Endometrium (tissue), 2 donors: ENCODE data around the gene PPP1R9B.

Experiments
- FAIRE-seq: peaks from 2 replicates; lab custom pipeline; 2012; peaks lifted over from hg19 to GRCh38; lab: Jason Lieb, UNC
- donor health status: control.
- donor health status: control.

The PPP1R9B gene, protein sequence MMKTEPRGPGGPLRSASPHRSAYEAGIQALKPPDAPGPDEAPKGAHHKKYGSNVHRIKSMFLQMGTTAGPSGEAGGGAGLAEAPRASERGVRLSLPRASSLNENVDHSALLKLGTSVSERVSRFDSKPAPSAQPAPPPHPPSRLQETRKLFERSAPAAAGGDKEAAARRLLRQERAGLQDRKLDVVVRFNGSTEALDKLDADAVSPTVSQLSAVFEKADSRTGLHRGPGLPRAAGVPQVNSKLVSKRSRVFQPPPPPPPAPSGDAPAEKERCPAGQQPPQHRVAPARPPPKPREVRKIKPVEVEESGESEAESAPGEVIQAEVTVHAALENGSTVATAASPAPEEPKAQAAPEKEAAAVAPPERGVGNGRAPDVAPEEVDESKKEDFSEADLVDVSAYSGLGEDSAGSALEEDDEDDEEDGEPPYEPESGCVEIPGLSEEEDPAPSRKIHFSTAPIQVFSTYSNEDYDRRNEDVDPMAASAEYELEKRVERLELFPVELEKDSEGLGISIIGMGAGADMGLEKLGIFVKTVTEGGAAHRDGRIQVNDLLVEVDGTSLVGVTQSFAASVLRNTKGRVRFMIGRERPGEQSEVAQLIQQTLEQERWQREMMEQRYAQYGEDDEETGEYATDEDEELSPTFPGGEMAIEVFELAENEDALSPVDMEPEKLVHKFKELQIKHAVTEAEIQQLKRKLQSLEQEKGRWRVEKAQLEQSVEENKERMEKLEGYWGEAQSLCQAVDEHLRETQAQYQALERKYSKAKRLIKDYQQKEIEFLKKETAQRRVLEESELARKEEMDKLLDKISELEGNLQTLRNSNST

DNA sequence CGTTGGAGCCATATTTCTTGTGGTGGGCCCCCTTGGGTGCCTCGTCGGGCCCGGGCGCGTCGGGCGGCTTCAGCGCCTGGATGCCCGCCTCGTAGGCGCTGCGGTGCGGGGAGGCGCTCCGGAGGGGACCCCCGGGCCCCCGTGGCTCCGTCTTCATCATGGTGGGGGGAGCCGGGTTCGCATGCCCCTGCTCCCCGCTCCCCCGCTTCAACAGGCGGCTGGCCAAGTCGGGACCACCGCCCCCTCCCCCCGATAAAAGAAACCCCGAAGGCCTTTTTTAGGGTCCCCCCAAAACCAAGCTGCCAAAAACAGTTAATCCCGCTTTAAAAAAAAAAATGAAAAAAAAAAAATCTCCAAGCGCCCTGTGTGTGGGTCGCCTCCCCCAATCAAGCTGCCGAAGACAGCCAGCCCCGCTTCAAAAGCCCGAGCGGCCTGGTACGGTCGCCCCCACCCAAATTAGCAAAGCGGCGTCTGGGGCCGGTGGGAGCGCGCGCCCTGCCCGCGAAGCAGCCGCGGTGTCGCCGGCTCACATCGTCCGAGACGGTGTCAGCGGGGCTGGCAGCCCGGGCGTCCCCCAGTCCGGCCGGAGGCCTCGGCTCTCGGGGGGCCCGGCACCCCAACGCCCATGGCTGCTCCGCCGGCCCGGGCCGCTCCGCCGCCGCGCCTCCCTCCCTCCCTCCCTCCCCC lies at the start of gene PPP1R9B:
PPP1R9B (minus strand) TSS at position 324 of the 687 bp plus-strand sequence; CDS start at position 160, 164 bp downstream.
- FAIRE-seq, result no peak

DNA sequence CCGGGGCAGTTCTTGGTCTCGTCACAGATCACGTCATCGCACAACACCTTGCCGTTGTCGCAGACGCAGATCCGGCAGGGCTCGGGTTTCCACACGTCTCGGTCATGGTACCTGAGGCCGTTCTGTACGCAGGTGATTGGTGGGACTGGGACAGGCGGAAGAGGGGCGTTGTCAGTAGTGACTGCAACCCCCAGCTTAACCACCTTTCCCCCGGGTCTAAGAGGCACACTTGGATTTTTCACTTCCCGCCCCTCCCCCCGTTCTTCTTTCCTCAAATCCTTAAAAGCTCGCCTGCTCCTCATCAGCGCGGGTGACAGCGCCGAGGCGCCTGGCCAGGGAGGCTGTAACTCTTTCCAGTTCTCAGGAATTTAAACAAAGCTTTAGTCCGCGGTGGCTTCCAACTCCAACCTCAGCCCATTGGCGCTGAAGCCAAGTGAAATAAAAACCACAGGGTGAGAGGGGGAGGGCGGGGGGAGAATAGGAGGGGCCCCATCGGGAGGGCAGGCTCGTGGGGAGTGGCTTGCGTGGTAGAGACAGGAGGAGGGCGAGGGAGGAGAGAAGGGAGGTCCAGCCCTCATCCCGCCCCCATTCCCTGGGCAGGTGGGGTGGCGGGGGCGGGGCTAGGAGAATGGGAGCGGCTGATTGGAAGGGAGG lies 49.5 kb upstream of the PPP1R9B start:
- FAIRE-seq, result peak; percentile 23

DNA sequence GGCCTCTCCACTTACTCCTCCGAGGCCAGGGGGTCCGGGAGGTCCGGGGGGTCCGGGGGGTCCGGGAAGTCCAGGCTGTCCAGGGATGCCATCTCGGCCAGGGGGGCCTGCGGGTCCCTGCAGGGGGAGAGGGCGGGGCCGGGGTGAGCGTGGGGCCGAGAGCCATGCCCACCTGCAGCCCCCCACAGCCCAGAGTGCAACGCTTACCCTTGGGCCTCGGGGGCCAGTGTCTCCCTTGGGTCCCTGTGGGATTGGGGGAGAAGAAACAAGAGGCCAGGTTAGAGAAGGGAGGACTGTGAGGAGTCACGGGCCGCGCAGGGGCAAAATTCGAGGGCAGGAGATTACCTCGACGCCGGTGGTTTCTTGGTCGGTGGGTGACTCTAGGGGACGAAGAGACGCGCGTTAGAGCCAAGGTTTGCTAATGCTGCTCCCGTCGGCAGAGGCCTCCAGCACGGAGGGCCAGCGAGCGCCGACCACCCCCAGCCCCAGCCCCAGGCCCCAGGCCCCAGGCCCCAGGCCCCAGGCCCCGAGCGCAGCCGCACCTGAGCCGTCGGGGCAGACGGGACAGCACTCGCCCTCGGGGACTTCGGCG lies 48.8 kb upstream of the PPP1R9B start:
- FAIRE-seq, result no peak

DNA sequence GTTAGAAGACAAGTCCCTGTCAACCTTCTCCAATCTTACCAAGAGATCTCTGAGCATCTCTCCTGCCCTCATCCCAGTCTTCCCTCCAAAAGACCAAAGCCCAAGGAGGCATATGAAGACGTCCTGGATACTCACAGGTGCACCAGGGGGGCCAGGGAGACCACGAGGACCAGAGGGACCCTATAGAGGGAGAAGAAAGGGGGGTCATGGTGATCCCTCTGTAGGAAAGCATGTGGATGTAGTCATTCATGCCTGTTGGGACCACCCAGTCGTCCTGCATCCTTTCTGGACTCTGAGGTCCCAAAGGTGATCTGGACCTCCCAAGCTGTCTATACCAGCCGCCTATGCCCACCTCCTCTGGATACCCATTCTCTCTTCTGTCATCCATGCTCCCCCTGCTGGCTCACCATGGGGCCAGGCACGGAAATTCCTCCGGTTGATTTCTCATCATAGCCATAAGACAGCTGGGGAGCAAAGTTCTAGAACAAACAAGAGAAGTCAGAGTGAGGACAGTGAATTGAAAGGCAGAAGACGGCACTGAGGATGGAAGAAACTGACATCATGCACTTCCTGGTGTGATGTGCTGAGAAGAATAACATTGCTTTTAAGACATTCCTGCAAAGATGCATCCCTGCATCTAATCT lies 47.7 kb upstream of the PPP1R9B start:
- no peak for FAIRE-seq

DNA sequence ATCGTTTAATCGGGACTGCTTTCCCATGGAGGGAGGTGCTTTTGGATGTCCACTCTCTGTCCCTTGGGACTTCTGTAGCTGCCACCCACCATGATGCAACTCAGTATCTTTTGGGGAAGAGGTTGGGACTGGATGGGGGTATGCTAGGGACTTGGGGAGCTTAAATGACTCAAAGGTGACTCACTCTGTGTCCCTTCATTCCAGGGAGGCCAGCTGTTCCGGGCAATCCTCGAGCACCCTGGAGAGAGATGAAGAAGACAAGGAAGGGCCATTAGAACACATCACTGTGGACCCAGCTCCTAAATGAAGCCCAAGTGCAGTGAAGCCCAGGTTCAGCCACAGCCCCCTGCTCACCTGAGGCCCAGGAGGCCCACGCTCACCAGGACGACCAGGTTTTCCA lies 46.3 kb upstream of the PPP1R9B start:
- no peak for FAIRE-seq

DNA sequence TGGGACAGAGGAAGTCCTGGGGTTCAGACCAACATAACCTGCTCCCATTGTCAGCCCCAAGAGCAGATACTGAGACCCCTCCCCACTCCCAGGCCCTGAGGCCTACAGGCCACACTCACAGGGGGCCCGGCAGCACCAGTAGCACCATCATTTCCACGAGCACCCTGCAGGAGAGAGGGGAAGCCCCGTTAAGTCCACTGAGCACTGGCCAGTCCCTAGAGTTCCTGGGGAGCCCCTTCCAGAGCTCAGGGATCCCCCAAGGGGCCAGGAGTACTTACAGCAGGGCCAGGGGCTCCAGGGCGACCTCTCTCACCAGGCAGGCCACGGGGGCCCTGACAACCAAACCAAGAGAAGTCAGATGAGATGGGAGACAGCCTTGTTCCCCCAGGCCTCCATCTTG lies 45.6 kb upstream of the PPP1R9B start:
- FAIRE-seq, result no peak

DNA sequence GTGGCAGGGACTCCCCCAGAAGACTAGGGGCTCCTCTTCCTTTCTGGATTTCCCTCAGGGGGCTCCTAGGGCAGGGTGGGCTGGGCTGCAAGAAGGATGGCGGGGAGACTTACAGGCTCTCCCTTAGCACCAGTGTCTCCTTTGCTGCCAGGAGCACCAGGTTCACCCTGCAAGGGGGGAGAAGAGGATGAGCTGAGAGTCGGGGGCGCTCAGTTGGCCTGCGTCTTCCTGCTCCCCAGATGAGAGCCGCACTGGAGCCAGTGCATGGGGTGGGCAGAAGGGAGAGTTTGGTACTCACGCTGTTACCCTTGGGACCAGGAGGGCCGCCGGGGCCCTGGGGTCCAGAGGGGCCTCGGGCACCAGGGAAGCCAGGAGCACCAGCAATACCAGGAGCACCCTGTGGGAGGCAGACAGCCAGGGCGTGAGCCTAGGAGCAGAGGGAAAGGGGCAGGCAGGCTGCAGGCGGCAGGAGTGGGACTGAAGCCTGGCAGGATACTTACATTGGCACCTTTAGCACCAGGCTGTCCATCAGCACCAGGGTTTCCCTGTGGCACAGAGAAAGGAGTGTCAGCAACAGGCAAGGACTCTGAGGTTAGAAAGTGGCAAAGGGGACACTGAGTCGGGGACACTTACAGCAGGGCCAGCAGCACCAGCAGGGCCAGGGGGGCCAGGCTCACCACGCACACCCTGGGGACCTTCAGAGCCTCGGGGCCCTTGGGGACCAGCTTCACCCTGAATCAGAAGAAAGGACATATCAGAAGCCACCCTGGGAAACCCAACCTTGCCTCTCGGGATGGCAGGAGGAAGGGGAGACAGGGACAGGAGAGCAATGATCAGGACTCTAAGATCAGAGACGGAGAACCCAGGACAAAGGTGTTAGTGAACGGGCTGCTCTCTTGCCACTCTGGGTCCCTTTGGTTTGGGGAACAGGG lies 44.7 kb upstream of the PPP1R9B start:
- FAIRE-seq, result no peak

DNA sequence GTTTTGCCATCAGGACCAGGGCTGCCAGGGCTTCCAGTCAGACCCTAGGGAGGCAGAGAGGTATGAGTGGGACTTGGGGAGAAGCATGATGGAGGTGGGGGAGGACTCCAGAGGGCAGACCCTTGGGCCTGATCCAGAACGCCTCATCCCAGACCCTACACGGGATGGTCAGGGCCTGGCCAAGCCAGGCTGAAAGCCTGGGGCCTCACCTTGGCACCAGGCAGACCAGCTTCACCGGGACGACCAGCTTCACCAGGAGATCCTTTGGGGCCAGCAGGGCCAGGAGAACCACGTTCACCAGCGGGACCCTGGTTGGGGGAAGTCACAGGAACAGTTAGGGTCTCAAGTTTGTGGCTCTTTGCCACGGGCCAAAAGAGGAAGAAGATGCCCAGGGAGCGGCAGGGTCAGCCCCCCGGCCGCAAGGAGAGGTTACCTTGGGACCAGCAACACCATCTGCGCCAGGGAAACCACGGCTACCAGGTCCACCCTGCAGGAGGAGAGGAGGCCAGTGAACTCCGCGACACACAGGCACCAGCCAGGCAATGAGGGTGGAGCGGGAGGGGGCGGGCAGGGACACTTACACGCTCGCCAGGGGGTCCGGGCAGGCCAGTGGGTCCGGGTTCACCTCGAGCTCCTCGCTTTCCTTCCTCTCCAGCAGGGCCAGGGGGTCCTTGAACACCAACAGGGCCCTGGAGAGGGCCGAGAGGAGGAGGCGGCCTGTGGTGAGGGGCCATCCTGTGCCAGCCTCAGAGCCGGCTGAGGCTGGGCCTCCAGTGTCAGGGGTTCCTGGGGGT lies 43.9 kb upstream of the PPP1R9B start:
- FAIRE-seq, result no peak

DNA sequence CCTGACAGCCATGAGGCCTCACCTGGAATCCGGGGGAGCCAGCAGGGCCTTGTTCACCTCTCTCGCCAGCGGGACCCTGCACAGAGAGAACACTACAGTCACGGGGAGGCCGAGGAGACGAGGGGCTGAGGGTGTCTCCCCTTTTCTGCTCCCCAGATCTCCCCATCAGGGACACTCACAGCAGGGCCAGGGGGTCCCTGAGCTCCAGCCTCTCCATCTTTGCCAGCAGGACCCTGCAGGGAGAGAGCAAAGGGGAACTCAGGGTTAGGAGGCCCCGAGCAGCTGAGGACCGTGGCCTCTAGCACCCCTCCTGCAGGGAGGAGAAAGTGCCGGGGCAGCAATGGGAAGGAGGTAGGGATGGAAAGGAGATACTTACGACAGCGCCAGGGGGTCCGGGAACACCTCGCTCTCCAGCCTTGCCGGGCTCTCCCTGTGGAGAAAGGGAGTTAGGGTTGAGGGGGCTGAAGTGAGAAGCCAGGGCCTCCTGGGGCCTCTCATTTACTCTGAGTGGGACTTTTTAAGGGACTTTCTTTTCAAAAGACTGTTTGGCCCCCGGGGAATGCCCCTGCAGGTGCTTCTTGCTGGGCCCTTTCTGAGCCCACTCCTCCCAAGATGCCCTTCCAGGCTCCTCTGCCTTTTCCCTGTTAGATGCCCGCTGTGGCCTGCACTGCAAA lies 42.3 kb upstream of the PPP1R9B start:
- no peak for FAIRE-seq

DNA sequence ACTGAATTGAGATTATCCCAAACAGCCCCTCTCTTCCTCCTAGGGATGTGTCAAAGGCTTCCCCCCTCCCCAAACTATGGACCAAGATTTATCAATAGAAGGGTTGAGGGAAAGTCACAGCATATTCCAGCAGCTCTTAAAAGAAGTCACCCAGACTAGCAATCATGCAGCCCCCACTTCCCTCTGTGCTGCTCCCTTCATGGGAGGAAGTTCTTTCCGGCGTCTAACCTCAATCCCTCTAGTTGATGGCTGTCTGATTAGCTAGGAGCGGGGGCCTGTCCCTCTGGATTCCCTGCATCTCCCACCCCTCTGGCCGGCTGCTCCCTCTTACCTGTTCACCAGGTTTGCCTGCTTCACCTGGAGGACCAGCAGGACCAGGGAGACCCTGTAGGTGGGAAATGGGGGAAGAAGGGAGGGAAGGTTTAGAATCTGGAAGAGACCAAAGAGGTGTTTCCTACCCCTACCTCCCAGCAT lies 41.7 kb upstream of the PPP1R9B start:
- FAIRE-seq, result no peak

DNA sequence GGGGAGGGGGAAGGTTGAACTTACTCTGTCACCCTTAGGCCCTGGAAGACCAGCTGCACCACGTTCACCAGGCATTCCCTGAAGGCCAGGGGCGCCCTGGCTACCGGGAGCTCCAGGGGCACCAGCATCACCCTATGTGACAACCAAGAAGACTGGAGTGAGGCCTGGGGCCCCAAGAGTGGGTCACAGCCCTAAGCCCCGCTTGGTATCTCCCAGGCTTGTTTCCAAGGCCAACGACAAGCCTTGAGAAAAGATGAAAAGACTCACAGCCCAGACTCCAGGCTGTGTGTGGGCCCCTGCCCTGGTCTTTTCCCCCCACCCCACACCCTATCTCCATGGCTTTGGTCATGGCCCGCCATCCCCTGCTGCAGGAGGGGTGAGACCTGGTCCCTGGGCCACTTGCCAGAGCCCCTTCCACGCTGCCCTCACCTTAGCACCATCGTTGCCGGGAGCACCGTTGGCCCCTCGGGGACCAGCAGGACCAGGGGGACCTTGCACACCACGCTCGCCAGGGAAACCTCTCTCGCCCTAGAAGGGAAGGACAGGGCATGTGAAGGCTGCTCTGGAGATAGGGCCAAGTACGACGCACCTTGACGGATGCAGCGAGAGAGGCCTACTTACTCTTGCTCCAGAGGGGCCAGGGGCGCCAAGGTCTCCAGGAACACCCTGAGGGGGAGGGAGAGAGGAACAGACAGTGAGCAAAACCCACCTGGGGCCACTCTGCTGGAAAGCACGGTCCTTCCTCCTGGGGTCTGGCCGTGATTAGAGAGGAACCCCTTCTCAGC lies 41.1 kb upstream of the PPP1R9B start:
- no peak for FAIRE-seq

DNA sequence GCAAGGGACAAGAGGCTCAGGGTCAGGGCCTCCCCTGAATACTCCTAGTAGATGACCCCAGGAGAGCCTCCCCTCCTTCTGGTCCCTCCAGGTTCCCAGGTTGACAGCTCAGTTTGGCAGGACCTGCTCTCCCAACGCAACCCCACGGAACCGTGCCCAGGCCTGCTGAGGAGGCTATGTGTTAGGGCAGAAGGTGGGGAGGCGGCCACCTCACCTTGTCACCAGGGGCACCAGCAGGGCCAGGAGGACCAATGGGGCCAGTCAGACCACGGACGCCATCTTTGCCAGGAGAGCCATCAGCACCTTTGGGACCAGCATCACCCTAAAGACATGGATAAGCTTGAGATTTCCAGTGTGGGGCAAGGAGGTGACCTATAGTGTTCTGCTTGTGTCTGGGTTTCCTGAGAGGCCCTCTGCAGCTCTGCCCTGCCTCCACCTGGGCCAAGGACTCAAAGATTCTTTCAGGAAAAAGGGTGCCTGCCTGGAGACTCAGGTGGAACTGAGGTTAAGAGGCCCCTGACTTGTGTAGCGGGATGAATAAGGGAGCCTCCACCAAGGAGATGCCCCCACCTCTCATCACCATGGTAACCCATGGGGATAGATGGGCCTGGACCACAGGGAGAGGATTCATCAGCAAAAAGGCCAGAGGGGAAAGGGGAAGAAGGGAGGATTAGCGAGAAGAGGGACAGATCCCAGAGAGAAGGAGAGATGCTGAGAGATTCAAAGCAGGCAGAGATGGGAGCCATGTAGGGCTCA lies 40.3 kb upstream of the PPP1R9B start:
- FAIRE-seq, result no peak

DNA sequence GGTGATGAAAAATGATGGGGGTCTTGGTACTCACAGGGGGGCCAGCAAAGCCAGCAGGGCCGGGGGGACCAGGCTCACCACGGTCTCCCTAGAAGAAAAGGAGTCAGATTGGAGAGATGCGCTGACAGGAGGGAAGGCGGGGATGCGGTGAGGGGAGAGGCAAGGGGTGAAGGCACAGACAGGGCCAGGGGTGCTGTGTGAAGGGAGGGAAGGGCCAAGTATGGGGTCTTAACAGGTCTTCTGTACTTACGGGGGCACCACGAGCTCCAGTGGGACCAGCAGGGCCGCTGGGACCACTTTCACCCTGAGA lies 39.8 kb upstream of the PPP1R9B start:
- FAIRE-seq, result no peak

DNA sequence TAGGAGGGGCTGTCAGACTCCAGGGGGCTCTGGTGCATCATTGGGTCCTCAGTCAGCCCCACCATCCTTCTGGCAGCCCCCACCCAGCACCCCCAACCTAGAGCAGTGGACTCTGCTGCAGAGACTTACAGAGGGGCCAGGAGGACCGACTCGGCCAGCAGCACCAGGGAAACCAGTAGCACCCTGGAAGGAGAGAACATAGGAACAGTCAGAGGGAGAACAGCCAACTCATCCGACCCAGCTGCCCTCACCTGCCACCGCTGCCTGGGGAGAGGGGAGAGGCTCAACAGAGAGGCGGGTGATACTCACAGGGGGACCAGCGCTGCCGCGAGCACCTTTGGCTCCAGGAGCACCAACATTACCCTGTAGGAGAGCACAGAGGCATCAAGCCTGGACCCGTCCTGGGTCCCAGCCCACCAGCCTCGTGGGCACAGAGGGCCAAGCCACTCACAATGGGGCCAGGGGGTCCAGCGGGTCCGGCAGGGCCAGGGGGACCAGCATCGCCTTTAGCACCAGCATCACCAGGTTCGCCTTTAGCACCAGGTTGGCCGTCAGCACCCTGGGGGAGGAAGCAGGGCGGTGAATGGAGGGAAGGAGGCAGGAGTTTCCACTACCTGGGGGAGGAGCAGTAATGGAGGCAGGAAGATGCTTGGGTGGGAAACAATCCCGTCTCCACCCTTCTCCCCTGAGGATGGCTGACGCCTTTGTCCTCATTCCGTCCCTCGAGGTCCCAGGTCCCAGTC lies 39.2 kb upstream of the PPP1R9B start:
- no peak for FAIRE-seq

DNA sequence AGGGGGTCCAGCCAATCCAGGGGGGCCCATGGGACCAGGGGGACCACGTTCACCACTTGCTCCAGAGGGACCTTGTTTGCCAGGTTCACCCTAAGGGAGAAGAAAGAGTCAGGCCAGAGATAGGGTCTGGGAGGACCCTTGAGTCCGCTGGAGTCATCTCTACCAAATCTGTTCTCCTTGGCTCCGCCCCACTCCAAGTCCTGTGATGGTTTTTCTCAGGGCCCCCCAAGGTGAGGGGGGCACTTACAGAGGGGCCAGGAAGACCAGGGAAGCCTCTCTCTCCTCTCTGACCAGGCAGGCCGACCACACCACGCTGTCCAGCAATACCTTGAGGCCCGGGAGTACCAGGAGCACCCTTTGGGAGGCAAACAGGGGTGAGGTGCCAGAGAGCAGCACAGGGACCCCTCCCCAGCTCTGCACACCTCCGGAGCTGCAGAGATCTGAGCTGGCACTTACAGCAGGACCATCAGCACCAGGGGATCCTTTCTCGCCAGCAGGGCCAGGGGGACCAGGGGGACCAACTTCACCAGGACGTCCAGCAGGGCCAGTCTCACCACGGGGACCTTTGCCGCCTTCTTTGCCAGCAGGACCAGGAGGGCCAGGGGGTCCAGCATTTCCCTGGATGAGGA lies 38.6 kb upstream of the PPP1R9B start:
- no peak for FAIRE-seq

DNA sequence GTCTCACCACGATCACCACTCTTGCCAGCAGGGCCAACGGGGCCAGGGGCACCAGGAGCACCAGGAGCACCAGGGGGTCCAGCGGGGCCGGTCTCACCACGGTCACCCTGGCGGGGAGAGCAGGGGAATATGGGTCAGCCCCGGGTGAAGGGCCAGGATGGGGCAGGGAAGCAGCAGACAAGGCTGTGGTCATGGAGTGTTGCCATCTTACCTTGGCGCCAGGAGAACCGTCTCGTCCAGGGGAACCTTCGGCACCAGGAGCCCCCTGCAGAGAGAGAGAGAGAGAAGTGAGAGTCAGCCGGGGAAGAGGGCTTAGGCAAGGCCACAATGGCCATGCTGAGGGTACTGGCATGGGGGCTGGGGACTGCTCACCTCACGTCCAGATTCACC lies 38.0 kb upstream of the PPP1R9B start:
- no peak for FAIRE-seq
